ENCODE measurements around the gene SCO2.
A peak's percentile ranks its signal among the peaks of the same experiment; 100 is the strongest.

Gene SCO2

GRCh38 chr22:50483556-50483955 is 41.8 kb downstream of the SCO2 start:
- no peak overlapping the region for H3K27ac ChIP-seq
- DNase-seq (ENCODE audit: low read depth, low spot score), result no peak

- no peak for DNase-seq (ENCODE audit: low read depth, low spot score)
- no peak overlapping the region for H3K27ac ChIP-seq
These were observed 42.3 kb downstream of the SCO2 start for GRCh38 chr22:50483106-50483505.

- peak overlapping the region; percentile 59 for H3K27ac ChIP-seq
- DNase-seq (ENCODE audit: low read depth, low spot score), result no peak
These were observed 43.0 kb downstream of the SCO2 start for GRCh38 chr22:50482107-50483074.

GRCh38 chr22:50481440-50482106 is 43.8 kb downstream of the SCO2 start, which contains the start of gene ADM2:
TSS of gene ADM2 (plus strand) at chr22:50481543. CDS start at chr22:50481848, 305 bp downstream.
- DNase-seq (ENCODE audit: low read depth, low spot score), result no peak
- H3K27ac ChIP-seq, result peak within 1 kb of the TSS; percentile 59

- peak overlapping the region; percentile 59 for H3K27ac ChIP-seq
These were observed 44.4 kb downstream of the SCO2 start for GRCh38 chr22:50481045-50481439.

GRCh38 chr22:50479721-50480120 is 45.7 kb downstream of the SCO2 start:
- DNase-seq (ENCODE audit: low read depth, low spot score), result no peak
- H3K27ac ChIP-seq, result no peak overlapping the region

More at GRCh38 chr22:50481045-50481439, 44.4 kb downstream of the SCO2 start:
- no peak for DNase-seq (ENCODE audit: low read depth, low spot score)

- no peak overlapping the region for H3K27ac ChIP-seq
- DNase-seq (ENCODE audit: low read depth, low spot score), result no peak
These were observed 47.5 kb downstream of the SCO2 start for GRCh38 chr22:50477923-50478322.

GRCh38 chr22:50476868-50477267 is 48.5 kb downstream of the SCO2 start:
- no peak for DNase-seq (ENCODE audit: low read depth, low spot score)

GRCh38 chr22:50475652-50476002 is 49.8 kb downstream of the SCO2 start:
- no peak overlapping the region for H3K27ac ChIP-seq
- no peak for DNase-seq (ENCODE audit: low read depth, low spot score)

More at GRCh38 chr22:50476868-50477267, 48.5 kb downstream of the SCO2 start:
- H3K27ac ChIP-seq, result peak overlapping the region; percentile 12

GRCh38 chr22:50474710-50475651 is 50.4 kb downstream of the SCO2 start, which contains the start of gene SBF1:
TSS of gene SBF1 (minus strand) at chr22:50475035. CDS start at chr22:50474840, 195 bp downstream.
- peak within 1 kb of the TSS; percentile 20 for H3K27ac ChIP-seq
- peak; percentile 29 for DNase-seq (ENCODE audit: low read depth, low spot score)

GRCh38 chr22:50473855-50474671 is 51.3 kb downstream of the SCO2 start:
- peak overlapping the region; percentile 20 for H3K27ac ChIP-seq
- no peak for DNase-seq (ENCODE audit: low read depth, low spot score)

All from epithelial cell of prostate (primary cell).